Activated T-cell treated with anti-CD3 and anti-CD28 coated beads, Interleukin-2, amount 50 U/mL, for 1 hour (primary cell): ENCODE data around the gene LIPM.
"Not testable (repeated sequence)": the region's sequence is repeated elsewhere in the genome, so short reads cannot be mapped to it uniquely, and the experiment has no call there.

Experiments used
- DNase-seq: peaks from one replicate; pipeline ENCODE4 v3.0.0-alpha.2; 2020

Gene LIPM

DNA sequence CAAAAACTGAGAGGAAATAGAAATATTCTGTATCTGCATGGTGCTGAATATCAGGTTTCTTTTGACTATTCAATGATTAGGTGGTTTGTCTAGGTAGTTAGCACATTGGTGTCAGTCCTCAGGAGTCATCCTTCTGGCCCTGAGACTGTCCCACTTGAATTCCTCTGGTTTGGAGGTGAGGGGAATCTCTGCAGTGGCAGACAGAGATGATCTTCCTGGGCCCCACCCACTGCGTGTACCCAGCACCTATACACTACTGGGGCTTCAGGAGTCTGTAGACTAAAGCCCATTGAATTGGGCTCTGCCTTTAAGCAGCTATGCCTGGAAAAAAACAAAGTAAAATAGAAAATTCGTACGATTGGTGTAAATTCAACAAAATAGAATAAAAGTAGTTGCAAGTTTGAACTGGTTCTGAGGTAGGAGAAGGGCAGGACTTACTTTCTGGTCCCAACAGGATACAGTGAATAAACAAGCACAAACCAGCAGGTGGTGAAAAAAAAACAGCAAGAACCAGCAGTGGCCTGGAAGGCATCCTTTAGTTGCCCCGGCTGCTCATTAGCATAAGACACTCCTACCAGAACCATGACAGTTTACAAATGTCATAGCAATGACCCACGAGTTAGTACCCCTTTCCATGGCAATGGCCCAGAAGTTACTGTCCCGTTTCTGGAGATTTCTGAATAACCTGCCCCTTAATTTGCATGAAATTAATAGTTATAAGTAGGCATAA, 1.7 kb downstream of the LIPM start:
- no peak for DNase-seq

DNA sequence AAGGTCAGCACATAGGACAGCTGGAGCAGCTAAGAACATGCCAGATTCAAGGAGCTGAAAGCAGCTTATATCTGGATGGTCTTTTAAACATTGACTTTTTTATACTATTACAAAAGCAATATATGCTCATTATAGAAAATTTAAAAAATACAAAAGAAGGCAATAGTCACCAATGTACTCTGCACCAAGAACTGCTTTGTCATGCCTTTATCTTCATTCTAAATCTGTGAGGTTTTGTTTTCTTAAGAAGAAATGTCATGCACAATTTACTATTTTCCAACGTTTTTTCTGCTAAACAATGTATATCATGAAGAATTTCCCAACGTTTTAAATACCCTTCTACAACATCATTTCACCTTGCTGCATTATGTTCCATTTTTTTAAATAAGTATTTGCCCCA, 2.8 kb downstream of the LIPM start:
- no peak for DNase-seq

DNA sequence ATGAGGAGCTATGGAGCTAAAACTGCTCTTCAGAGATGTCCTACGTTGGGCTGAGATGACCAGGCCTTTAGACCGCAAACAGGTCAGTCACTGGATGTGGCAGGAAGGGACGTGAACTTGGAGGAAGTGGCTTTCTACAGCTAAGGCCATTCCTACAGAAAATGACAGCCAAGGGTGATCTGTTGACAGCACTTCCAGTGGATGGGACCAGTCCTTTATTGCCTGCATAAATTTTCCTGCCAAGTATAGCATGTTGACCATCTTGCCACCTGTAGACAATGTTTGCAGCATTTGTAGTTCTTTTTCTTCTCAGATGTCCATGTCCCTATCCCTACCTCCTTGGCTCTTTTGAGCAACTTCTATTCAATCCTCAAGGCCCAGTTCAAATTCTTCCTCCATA, 3.4 kb downstream of the LIPM start:
- no peak for DNase-seq

DNA sequence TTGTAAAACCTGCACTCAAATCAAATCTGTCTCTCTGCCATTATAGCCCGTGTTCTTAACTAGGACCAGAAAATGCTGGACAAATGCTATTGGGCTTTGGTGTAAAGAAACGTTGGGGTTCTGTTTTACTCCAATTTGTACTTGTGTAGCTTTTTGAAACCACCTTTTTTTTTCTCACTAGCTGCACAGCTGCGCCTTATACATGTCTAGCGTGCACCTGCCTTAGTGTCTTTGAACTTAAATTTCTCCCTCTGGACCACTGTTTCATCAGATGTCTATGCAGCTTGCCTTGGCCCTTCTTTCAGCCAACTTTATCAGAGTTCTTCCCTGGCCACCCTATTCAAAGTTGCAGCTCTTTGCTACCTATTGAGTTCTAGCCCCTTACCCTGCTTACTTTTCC, 7.1 kb downstream of the LIPM start:
- no peak for DNase-seq

DNA sequence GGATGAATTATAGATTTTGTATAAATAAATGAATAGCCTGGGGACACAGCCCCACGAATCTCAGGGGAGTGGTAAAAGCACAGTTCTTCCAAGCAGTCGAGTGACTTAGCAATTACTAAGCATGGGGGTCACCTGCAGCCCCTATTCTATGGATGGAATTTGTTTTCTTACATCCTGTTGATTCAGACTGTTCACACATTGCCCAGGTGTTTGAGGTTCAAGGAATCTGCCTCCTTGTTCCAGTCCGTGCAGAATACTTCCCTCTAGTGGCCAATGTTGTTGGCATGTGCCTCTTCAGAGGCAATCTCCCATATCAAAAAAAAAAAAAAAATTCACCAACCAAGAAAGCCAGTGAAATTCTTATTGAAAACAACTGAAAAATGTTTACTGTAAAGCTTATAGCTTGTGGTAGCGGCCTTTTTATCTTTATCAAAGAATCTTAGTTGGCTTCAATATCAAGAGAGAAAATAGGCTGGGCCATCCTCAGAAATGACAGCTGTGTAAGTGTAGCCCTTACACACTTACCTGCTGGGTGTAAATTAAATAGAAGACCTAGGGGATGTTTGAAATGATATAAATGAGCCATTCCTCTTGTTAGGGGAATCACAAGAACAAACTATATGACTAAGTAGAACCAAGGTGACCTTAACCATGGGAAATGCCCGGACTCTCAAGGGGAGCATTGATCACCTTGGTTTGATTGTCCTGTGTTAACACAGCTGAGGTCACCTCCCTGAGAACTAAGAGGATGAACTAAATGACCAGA, 7.8 kb downstream of the LIPM start:
- DNase-seq, result no peak

DNA sequence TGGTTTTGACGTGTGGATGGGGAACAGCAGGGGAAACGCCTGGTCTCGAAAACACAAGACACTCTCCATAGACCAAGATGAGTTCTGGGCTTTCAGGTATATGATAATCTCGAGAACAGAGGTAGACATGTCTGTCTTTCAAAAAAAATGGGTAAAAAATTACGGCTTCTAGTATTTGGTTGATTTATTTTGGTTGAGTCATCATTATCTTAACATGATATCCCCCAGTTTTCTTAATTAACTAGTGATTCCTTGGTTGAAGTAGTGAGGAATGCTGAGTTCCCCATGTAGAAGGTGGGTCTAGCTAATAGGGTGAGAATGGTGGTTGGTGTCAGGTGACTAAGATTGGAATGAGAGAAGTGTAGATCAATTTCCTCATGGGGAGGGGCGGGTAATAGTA, 10.7 kb downstream of the LIPM start:
- no peak for DNase-seq

DNA sequence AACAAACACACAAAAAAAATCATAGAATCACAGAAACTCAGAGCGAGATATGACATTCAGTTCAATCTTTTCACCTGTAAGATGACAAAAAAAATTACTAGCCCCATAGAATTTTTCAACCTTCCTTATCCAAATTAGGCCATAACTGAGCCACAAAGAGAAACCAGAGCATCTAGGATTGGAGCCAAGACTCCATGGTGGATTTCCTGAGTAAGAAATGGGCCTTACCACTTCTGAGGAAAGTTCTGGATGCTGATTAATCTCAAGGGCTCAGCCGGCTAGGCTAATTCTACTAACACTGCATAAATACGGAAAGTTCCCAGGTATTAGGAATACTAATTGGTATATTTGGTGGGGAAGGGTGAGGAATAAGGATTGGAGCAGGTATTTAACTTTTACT, 16.8 kb downstream of the LIPM start:
- DNase-seq, result no peak

DNA sequence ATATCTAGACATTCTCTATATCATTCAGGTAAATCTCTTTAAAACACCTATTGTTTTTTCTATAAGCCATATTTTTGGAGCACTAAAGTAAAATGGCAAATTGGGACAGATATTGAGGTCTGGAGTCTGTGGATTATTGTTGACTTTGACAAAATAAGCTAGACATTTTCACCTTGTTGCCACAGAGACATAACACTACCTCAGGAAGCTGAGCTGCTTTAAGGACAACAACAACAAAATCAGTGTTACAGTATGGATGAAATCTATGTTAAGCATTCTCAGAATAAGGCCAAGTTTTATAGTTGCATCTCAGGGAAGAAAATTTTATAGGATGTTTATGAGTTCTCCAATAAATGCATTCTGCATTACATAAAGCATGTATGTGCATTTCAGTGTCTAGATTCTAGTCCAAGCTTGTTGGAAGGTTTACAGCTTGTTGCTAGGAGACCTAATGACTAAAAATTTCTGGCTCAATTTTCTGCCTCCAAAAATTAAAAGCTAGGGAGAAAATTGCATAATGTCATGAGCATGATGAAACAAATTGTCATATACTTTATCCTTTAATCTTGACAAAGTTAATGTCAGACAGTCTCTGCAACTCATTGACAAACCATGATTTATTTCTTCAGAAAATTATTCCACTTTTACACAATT, 18.3 kb downstream of the LIPM start:
- DNase-seq, result no peak

DNA sequence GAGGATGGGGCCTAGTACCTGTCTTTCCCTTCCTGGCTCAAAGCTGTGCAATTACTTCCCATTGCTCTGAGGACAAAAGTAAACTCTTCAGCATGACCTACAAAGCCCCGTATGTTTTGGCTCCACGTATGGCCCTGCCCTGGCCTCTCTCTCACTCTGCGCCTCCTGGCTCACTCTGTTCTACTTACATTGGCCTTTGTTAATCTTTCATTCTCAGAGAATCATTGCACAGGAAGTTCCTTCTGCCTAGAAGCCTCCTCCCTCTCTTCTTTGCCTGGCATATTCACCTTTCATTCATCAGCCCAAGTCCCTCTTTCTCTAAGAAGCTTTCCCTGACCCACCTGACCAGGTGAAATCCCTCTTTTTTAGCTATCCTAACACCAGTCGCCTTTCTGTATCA, 23.9 kb downstream of the LIPM start:
- DNase-seq, result no peak

DNA sequence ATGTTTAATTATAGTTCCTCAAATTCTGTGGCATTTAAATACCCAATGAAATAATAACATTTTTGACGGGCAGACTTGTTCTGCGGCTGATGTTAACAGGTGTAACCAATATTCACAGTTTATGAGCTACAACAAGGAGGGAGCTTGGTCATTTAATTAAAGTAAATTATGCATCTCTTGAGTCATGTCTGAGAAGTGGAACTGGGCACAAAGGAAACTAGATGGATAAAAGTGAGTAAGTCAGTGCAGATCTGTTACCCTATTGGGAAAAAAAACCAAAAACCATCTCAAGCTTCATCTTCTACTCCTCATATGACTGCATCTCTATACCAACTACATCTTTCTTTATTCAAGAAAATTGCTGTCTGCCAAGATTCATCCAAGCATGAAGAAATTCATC, 25.1 kb downstream of the LIPM start:
- DNase-seq, result no peak

DNA sequence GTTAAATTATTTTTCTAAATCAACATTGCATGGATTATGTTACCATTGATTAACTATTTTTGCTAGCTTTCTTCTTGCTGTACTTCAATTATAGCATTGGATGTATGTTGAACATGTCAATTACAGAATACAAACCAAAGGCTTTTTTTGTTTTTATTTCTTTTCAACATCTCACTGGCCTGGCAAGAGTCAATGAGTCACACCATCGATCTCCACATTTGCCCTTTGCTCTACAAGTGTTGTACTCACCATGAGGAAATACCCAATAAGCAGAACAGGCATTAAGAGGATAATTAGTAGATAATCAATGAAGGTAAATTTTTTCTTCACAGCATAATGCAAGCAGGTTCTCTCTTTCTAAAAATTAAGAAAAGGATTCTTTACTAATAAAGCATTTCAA, 25.8 kb downstream of the LIPM start:
- no peak for DNase-seq

DNA sequence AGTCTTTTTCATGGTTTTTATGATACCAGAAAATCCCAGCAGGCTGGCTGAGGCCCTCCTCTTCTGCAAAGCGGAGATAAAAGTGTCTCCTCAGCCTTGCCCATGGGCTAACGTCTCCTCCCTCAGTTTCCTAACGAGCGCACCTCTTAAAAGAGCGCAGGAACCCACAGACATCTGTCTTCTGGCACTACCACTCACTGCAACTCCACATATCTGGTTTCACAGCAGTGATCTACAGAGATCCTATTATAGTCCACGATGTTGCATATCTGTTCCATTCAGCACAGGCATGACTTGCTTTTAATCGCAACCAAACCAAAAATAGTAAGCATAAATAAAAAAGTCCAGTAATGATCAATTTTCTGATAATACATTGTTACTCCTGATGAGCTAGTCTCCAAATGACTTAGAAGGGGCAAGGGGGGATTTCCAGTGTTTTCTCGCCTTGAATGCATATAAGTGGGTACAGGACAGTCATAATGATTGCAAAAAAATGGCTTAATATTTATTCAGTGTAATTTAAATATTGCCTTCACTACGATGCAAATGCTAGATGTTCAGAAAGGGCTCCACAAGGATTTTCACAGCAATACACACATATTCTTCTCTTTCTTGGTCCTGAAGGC, 28.2 kb downstream of the LIPM start:
- no peak for DNase-seq

DNA sequence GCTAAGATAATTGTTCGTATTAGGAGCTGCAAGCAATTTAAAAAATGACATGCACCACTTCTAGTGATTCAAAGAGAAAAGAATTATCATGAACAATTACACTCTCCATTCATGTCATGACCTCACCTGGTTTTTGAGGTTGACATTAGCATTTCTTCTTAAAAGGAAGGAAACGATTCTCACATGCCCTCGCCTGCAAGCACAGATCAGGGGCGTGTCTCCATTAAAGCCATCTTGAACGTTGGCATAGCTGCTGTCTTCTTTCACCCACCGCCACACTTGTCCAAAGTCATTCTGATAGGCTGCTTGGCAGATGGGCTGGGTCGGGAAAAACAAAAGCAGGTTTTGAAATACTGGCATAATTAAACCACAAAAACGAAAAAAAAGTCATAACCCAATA, 29.2 kb downstream of the LIPM start:
- DNase-seq, result peak; percentile 25

DNA sequence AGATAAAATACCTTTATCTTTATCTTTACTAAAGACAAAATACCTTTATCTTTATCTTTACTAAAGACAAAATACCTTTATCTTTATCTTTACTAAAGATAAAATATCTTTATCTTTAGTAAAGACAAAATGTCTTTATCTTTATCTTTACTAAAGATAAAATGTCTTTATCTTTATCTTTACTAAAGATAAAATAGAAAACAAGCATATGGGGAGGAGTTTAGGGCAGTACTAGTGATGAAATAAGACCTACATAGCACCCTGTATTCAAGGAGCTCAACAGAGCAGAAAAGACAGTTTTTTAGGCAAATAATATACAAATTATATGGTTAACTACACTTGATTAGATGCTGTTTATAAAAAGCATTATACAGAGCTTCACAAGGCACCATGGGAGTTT, 29.8 kb downstream of the LIPM start:
- DNase-seq, result no peak

DNA sequence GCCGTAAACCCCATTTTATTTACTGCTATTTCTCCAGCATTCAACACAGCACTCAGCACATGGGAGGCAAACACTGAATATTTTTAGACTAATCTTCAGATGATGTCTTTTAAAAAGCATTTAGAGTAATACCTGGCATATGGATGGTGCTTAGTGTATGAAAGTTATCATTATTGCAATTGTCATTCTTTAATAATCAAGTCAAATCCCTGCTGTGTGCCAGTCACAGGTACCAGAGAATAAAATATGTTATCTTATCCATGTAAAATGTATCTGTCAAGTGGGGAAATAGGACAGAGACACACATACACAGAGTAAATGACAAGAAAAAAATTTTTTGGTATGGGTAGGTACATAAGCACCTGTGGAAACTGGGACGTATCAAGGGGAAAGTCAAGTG, 30.6 kb downstream of the LIPM start:
- no peak for DNase-seq

DNA sequence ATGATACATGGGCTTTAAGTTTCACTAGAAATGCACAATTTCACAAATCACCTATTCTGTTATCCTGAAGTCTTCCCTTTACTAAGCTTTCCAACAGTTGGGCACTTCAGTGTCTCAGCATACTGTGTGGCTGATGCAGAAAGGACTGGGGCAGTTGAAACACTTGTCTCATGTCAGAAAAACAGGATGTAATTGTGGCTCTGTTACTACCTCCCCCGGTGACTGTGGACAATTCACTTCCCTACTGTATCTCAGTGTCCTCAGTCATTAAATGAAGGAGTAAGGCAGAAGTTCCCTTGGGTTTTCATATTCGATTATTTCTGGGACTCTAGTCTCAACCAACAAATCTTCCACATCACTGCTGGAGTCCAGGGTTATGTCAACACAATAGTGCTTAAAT, 31.2 kb downstream of the LIPM start:
- no peak for DNase-seq

DNA sequence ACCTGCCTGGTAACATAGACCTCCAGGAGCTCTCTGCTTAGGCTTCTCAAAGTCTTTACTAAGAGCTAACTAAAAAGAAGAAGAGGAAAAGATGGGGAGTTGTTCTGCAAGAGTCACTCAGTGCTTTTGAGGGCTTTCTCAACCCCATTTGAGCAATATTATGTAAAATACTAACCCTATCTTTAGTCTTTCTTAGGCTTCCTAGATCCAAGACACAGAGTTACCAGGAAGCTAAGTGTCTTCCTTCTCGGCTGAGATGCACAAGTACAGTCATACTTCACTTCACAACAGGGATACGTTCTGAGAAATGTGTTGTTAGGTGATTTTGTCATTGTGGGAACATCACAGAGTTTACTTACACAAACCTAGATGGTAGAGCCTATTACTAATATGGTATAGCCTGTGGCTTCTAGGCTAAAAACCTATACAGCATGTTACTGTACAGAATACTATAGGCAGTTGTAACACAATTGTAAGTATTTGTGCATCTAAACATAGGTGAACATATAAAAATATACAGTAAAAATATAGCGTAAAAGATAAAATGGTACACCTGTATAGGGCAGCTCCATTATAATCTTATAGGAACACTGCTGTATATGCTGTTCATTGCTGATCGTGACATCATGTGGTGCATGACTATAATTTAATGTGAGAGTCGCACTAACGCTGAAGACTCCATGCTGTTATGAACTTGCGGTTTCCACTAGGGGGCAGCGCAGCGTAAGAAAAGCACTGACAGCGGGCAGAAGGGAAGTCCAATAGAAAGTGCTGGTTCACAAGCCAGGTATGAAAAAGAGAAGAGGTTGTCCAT, 32.8 kb downstream of the LIPM start:
- DNase-seq, result peak; percentile 83

DNA sequence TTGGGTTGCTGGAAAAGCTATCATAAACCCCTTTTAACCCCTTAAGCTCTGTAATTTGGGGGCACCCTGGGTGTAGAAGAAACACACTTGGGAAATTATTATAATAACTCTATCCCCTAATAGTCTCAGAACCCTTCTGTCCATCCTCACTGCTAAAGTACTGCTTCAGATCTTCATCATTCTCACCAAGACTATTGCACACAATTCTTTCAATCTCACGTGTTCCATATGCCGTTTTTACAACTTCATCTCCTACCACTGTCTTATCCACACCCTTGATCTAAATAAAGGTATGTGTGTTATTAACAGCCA, 33.3 kb downstream of the LIPM start:
- no peak for DNase-seq

DNA sequence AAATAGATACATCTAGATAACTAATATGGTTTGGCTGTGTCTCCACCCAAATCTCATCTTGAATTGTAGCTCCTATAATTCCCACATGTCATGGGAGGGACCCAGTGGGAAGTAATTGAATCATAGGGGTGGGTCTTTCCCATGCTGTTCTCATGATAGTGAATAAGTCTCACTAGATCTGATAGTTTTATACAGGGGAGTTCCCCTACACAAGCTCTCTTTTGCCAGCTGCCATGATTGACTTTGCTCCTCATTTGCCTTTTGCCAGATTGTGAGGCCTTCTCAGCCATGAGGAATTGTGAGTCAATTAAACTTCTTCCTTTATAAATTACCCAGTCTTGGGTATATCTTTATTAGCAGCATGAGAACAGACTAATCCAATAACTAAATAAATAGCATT, 35.1 kb downstream of the LIPM start:
- not testable (repeated sequence) for DNase-seq

DNA sequence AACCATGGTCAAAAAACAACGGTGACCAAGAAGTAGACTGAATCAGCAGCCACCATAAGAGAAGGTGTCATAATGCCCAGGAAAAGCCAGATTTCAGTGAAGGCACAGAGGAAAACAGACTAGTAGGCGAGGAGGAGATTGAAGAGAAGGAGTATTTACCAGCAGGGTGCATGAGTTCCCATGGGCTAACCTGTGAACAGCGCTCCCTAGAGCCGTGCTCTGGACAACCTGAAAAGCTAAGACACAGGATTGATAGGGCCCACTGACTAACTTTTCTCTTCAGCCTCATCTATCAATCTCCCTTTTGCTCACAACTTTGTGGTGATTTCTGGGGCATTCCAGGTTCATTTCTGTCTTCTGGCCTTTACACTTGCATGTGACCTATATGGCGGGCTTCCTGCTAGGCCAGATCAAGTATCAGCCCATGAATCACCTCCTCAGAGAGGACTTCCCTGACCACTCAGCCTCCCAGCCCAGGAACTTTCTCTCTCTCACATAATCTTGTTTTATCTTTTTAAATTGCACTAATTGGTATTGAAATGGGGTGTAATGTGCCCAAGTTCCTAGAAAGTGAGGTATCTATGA, 36.3 kb downstream of the LIPM start:
- no peak for DNase-seq

DNA sequence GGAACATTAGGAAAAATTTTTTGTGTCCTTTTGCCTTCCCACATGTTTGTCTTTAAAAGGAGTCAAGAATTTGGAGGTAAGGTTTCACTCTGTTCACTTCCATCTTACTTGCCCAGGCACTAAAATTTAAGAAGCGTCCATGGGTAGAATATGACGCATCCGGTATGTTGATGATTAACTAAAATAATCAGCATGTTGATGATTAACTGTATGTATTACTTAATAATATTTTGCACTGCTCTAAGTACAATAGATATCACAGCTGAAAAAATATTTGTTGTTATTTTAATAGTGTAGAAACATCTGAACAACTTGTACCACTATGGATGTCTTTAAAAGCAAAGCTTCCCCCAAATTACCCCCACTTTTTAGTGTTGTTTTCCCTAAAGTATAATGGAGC, 37.6 kb downstream of the LIPM start:
- DNase-seq, result no peak

DNA sequence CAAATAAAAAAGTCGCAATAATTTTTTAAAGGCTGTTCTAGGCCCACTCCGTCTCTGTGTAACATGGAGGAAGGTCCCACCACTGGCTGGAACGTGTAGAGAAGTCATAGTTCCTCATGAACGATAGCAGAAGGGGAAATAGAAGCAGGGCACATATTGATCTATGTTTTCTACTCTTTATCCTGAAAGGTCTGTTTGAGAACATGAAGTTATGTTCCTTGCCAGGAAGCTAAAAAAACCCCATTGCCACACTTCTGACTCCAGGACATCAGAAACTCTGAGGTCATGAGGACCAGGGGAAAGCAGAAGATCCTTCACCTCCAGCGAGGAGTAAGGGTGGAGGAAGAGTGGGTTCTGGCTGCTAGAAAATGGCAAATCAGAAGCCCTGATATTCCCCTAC, 38.4 kb downstream of the LIPM start:
- no peak for DNase-seq
